ENCODE results near the gene RIN3.

Gene RIN3

GRCh38 chr14:92597906-92598905, 84.6 kb downstream of the RIN3 start:
- DNase-seq (ENCODE audit: low spot score), result no peak

DNA sequence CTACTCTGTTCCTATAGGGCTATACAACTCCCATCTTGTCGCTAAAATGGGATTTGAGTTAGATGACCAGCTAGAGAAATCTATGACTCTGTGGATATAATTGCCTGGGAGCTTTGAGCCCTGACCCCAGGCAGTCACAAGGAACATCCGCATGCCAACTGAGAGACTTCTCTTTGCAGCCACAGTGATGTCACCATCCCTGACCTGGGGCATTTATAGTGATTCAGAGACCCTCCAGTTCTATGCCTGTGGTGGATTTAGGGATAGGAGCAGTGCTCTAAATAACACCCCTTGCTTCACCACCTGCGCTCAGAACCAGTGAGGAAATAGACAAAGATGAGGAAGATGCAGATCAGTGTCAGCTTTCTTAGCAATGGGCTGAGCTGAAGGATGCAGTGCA, 86.2 kb downstream of the RIN3 start:
- DNase-seq (ENCODE audit: low spot score), result no peak

DNA sequence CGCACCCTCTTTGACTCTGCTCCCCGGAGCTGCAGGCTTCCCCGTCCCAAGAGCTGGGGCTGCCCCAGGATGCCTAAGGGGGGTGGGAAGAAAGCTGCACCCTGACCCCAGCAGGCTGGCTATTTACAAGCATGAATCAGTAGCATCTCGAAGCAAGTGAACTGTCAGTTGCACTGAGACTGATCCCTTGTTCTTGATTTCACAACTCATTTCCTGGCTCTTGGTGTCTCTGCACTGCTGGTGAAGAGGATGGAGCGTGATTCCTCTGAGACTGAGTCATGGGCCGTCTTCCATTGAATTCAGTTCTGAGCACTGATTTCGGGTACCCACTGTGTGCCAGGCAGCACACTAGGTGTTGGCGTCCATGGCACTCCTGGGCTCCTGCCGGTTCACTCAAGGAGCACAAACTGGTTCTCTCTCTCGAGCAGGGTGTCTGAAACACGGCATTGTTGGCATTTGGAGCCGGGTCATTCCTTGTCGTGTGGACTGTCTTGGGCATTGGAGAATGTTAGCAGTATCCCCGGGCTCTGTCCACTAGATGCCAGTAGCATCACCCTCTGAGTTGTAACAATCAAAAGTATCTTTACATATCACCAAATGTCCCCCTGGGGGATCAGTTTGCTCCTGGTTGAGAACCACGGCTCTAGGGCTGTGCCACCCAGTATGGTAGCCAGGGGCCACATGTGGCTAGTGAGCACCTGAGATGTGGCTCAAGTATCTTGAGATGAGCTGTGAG, 86.9 kb downstream of the RIN3 start:
- DNase-seq (ENCODE audit: low spot score), result peak; percentile 82

- DNase-seq (ENCODE audit: low spot score), result no peak
Measured at GRCh38 chr14:92601131-92601710, 87.6 kb downstream of the RIN3 start.

DNA sequence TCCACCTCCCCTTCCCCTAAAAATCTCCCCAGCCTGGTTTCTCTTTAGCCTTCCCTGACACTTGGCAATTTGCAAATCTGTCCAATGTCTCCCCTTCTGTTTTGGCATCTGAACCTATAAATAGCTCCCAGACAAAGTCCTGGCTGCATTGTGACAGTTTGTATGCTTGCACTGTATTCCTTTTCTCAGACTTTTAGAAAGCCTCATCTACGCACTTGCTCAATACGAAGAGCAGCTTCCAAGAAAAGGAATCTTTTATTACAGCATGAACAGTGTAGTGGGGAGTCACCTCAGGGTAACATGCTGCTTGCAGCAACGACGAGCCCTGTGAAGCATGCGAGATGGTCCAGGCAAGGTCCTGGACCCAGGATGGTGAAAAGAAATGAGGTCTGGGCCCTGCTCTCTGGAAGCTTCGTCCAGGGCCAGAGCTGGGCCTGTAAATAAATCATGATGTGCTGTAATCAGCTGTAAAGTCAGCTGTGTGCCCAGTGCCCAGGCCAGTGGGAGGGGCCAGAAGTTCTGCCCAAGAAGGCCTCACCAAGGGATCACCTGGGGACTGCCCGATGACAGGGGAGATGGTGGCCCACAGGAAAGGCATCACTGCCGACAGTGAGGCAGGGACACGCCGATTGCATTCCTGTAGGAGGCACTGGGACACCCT, 88.3 kb downstream of the RIN3 start:
- no peak for DNase-seq (ENCODE audit: low spot score)

- DNase-seq (ENCODE audit: low spot score), result peak; percentile 32
Measured at GRCh38 chr14:92603309-92604242, 90.0 kb downstream of the RIN3 start.

GRCh38 chr14:92605274-92605940, 91.8 kb downstream of the RIN3 start:
- no peak for DNase-seq (ENCODE audit: low spot score)

- no peak for DNase-seq (ENCODE audit: low spot score)
Measured at GRCh38 chr14:92607251-92607650, 93.7 kb downstream of the RIN3 start.

GRCh38 chr14:92607702-92608429, 94.3 kb downstream of the RIN3 start:
- DNase-seq (ENCODE audit: low spot score), result no peak

DNA sequence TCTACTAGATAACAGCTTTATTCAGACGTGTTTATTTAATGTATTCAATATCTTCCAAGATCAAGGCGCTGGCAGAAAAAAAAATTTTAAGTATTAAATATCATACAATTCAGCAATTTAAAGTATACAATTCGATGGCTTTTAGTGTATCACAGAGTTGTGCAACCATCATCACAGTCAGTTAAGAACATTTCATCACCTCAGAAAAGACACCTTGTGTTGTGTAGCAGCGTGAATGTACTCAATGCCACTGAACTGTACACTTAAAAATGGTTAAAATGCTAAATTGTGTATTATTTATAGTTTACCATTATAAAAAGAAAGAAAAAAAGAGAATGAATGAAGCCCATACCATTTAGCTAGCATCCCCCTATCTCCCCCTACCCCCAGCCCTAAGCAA, 96.4 kb downstream of the RIN3 start:
- DNase-seq (ENCODE audit: low spot score), result no peak

DNA sequence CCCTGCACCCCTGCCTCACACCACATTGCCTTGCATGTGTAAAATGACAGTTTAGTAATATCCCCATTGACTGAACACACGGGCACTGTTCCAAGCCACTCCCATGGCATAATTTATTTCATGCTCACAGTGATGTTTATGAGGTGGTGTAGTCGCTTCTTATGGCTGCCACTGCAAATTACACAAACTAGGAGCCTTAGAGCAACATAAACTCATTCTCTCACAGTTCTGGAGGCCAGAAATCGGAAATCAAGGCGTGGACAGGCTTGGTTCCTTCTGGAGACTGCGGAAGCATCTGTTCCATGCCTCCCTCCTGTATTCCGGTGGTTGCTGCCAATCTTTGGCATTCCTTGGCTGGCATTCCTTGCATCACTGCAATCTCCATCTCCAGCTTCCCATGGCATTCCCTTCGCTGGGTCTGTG, 97.3 kb downstream of the RIN3 start:
- no peak for DNase-seq (ENCODE audit: low spot score)

GRCh38 chr14:92613008-92613658, 99.6 kb downstream of the RIN3 start:
- peak; percentile 38 for DNase-seq (ENCODE audit: low spot score)

GRCh38 chr14:92613681-92614260, 100.2 kb downstream of the RIN3 start:
- DNase-seq (ENCODE audit: low spot score), result no peak

DNA sequence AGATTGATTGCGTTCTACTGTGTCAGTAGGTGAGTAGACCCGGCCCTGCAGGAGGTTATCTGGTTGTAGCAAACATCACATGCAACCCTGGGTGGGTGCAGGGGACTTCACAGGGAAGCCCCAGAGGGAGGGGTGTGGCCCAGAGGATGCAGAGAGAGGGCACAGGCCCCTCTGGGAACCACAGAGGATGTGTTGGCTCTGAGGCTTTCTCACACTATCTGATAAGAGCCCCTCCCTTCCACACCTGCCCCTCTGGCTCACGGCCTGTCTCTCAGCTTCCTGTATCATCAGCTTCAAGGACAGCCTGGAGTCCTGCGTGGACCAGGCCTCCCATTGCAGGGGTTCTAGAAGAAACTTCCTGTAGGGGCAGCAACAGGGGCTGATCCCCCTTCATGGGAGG, 101.9 kb downstream of the RIN3 start:
- no peak for DNase-seq (ENCODE audit: low spot score)

DNA sequence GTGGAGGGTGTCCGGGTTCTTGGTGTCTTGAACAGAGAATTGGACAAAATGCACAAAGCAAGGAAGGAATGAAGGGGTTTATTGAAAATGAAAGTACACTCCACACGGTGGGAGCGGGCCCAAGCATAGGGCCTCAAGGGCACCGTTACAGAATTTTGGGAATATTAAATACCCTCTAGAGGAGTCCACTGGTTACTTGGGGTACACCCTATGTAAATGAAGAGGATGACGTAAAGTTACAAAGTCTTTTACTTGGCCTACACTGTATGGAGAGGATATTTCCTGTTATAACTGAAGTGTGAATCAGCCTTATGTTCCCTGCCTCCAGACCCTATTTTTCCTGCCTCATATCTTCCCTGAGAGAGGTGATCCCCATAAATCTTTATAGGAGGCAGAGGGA, 102.6 kb downstream of the RIN3 start:
- no peak for DNase-seq (ENCODE audit: low spot score)

DNA sequence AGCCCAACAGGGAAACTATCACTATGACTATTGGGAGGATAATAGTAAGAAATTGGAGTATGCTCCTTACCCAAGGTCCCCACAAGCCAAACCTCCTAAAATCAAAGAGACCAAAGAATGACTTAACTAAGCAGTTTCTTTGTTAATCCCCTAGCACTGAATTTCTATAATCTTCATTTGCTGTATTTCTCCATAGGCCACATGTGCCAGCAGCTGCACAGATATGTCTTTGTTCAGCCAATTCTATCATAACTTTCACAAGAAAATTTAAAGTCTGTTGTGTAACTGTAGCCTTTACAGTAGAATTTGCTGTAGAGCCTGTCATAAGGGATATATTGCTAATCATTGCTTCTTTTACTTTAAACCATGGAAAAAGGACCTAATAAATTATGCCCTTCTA, 104.0 kb downstream of the RIN3 start:
- DNase-seq (ENCODE audit: low spot score), result no peak

DNA sequence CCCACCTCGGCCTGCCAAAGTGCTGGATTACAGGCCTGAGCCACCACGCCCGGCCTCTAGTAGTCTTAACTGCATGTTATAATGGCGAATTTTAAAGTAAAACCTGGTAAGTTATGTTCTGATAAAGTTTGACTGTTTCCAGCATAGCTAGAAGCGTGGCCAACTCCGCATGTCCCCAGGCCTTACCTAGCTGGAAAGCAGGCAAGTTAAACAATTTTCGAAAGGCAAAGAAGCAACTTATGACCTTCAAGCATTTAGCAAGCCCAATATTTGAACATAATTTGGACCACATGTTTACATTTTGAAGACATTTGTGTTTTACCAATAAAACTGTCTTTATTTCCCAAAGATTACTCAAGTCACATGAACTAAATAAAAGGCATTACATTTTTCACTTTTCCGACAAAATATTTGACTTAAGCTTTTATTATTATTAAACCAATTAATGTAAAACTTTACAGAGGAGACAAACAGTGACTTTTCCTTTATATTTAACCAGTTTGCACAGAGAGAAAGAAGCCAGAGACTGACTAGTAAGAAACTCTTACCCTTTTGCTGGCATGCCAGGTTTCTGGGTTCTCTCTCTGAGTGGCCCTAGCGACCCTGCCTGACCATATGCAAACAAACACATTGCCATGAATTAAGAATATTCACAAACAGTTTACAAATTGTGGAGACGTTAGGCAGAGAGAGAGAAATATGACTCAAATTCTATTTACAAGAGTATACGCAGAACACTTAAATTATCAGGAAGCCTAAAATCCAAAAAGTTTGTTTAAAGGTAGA, 106.3 kb downstream of the RIN3 start:
- DNase-seq (ENCODE audit: low spot score), result no peak

DNA sequence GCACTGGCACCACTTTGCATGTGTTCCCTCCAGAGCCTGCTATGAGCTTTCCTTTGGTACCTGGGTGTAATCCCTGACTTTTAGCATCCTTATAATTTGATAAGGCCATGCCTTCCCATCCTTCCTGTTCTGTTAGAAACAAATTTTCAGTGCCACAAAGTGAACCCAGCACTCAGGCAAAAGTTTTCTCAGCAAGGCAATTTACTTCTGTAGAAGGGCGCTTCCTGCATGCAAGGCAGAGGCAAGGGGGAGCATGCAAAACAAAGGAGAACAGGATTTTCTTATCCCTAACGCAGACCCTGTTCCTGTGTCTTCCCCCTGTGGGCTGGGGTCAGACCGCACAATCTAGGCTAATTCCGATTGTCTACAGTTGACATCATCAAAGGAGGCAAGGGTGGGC, 108.7 kb downstream of the RIN3 start:
- DNase-seq (ENCODE audit: low spot score), result no peak
